ENCODE measurements around the gene APOA5. TPM values are rescaled to one million over a fixed set of nuclear protein-coding genes. Genes with fewer than 3 reads are reported as not detected.

Gene APOA5
- total and polyA plus RNA-seq, 2 of the 13 experiments (the other 11 are each of a cell fraction or from before 2014, with no cell fraction given): 44.0 to 49.1 TPM

- TF ChIP-seq ZNF784 (CRISPR knock-in tag; IDR thresholded peaks at IDR 0.05; ENCODE audit: borderline replicate concordance) (no peak), ZNF713 (CRISPR knock-in tag; IDR thresholded peaks at IDR 0.05) (no peak), ZC3H4 (CRISPR knock-in tag; IDR thresholded peaks at IDR 0.05; ENCODE audit: borderline replicate concordance) (peak; percentile 94), SPEN (CRISPR knock-in tag; IDR thresholded peaks at IDR 0.05; ENCODE audit: low read depth) (peak; percentile 62; the same call in 1 of the 2 replicates), PHF5A (CRISPR knock-in tag; IDR thresholded peaks at IDR 0.05; ENCODE audit: low read depth, unreplicated experiment) (no peak), CREBL2 (CRISPR knock-in tag; IDR thresholded peaks at IDR 0.05; ENCODE audit: borderline replicate concordance) (no peak), YY1 (IDR thresholded peaks at IDR 0.05; ENCODE audit: insufficient read depth, insufficient replicate concordance, low read depth, low read length) (peak; percentile 10), ZNF414 (CRISPR knock-in tag; IDR thresholded peaks at IDR 0.05) (peak; percentile 81; the same call in 1 of the 2 replicates), HIC2 (CRISPR knock-in tag; IDR thresholded peaks at IDR 0.05; ENCODE audit: low read depth) (peak; percentile 77; the same call in 1 of the 2 replicates), REST (IDR thresholded peaks at IDR 0.05; ENCODE audit: borderline replicate concordance in 1 of 2, low read depth in 1 of 2, low read length in 2 of 2) (no peak; a peak in 1 of 4 replicates), ASH2L (IDR thresholded peaks at IDR 0.05; ENCODE audit: insufficient read length, low read depth, low read length) (peak; percentile 59), PRDM4 (CRISPR knock-in tag; IDR thresholded peaks at IDR 0.05; ENCODE audit: borderline replicate concordance) (no peak), RNF2 (conservative IDR thresholded peaks at IDR 0.05; ENCODE audit: low read depth) (no peak), ZNF30 (CRISPR knock-in tag; IDR thresholded peaks at IDR 0.05) (no peak), GMEB2 (CRISPR knock-in tag; IDR thresholded peaks at IDR 0.05; ENCODE audit: low read depth) (no peak), NFIC (IDR thresholded peaks at IDR 0.05; ENCODE audit: low read length) (no peak)
Measured at GRCh38 chr11:116829525-116830183, 38.0 kb upstream of the APOA5 start, which contains the start of gene APOC3 (continued).

All from HepG2 (cell line).